Osteoblast (primary cell): ENCODE data around the gene IL1RL2. TPM values are rescaled to one million over a fixed set of nuclear protein-coding genes. Genes with fewer than 3 reads are reported as not detected.

Experiments
- DNase-seq: peaks from one replicate; pipeline ENCODE4 v3.0.0; 2011; ENCODE audit warnings: low spot score, mixed read lengths; ENCODE audit not compliant: insufficient read length; ENCODE audit errors: missing footprints
- H2AFZ ChIP-seq: 2 replicates; pipeline ENCODE4 v1.6.0; 2011; ENCODE audit warnings: mild to moderate bottlenecking, low read length
- H3K27ac ChIP-seq: 2 replicates; pipeline ENCODE4 v1.5.1; 2011; ENCODE audit warnings: mild to moderate bottlenecking, low read depth, low read length, moderate library complexity
- H3K27me3 ChIP-seq: 2 replicates; pipeline ENCODE4 v1.6.0; 2012; ENCODE audit warnings: mild to moderate bottlenecking, control low read depth, inconsistent platforms, low read length, moderate library complexity; ENCODE audit not compliant: insufficient read depth
- H3K36me3 ChIP-seq: 2 replicates; pipeline ENCODE4 v1.5.1; 2011; ENCODE audit warnings: mild to moderate bottlenecking, low read length, control low read depth, moderate library complexity; ENCODE audit not compliant: insufficient read depth
- H3K4me1 ChIP-seq: 2 replicates; pipeline ENCODE4 v1.5.1; 2011; ENCODE audit warnings: mild to moderate bottlenecking, low read length, control low read depth, moderate library complexity; ENCODE audit not compliant: insufficient read depth
- H3K4me2 ChIP-seq: 2 replicates; pipeline ENCODE4 v1.6.0; 2011; ENCODE audit warnings: mild to moderate bottlenecking, low read length; ENCODE audit not compliant: insufficient read depth
- H3K4me3 ChIP-seq: fragments of 200-600 bp; sonication (generic); 3 replicates; pipeline ENCODE4 v1.5.1; 2012; ENCODE audit warnings: mild to moderate bottlenecking, low read length, inconsistent platforms; ENCODE audit not compliant: insufficient read depth
- H3K79me2 ChIP-seq: 2 replicates; pipeline ENCODE4 v1.6.0; 2012; ENCODE audit warnings: mild to moderate bottlenecking, low read length, control low read depth, inconsistent platforms; ENCODE audit not compliant: insufficient read depth
- H3K9me3 ChIP-seq: 2 replicates; pipeline ENCODE4 v1.5.1; 2011; ENCODE audit warnings: low read depth, low read length, control low read depth
- H4K20me1 ChIP-seq: 2 replicates; pipeline ENCODE4 v1.6.0; 2012; ENCODE audit warnings: mild to moderate bottlenecking, low read length, control low read depth; ENCODE audit not compliant: insufficient read depth
- CTCF ChIP-seq: IDR thresholded peaks from 2 replicates; pipeline ENCODE4 v1.5.1; 2011; ENCODE audit warnings: mild to moderate bottlenecking, low read depth, low read length, moderate library complexity; ENCODE audit errors: extremely low read depth
- total RNA-seq: library from RNA; depleted of rRNA; stranded (reverse); fragments of >200 nt; gene quantifications from 2 replicates; pipeline ENCODE4 v1.2.3, GENCODE V29; 2012

The IL1RL2 gene
- total RNA-seq, 1 donor = 0.72 TPM

DNA sequence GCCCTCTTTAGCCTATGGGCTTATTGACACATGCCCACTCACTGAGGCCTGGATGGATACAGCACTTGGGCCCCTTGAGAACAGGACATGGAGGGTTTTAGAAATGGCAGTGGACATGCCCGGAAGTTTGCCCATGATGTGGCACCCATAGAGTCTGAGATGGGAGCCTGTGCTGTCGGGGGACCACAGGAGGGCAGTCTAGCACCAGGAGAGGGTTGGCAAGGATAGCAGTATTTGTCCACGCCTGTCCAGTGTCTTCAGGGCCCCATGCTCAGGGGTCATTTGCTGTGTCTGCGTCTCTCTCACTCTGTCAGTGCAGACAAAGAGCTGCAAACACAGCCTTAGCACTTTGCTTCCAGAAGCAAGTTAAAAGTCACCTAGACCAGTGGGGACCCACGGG lies 48.7 kb downstream of the IL1RL2 start:
- no peak overlapping the region for H3K27ac ChIP-seq
- no peak overlapping the region for H3K4me3 ChIP-seq
- peak; percentile 51 for TF ChIP-seq CTCF
- no peaks in the 10 kb centered on the region for H3K9me3 ChIP-seq
- no peak overlapping the region for H2AFZ ChIP-seq
- no peaks in the 10 kb centered on the region for H3K36me3 ChIP-seq
- peaks cover 16% of the 10 kb centered on the region for H3K4me1 ChIP-seq
- DNase-seq = no peak
- H3K27me3 ChIP-seq = no peaks in the 10 kb centered on the region
- H4K20me1 ChIP-seq = no peaks in the 10 kb centered on the region
- no peak overlapping the region for H3K4me2 ChIP-seq
- H3K79me2 ChIP-seq = no peaks in the 10 kb centered on the region

DNA sequence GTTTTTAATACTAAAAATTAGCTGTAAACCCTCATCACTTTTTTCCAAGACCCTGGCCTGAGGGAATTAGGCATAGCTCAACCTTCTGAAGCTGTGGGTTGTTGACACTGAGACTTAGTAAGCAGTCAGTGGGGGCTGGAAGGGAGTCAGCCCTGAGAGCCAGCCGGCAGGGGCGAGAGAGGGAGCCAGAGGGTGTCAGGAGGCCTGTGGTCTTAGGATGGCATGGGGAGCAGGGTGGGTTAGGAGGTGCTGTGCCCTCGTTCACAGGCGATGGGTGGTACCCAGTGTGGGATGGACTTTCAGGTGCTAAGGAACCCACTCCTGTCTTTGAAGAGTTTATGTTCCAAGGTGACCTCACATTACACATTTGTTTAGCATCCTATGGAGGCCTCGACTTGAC lies 49.3 kb downstream of the IL1RL2 start:
- Histone ChIP-seq H3K4me3 (no peak overlapping the region), H3K79me2 (no peaks in the 10 kb centered on the region), H3K27ac (no peak overlapping the region), H2AFZ (no peak overlapping the region), H3K4me1 (peaks cover 18% of the 10 kb centered on the region), H3K36me3 (no peaks in the 10 kb centered on the region), H3K27me3 (no peaks in the 10 kb centered on the region), H3K9me3 (no peaks in the 10 kb centered on the region), H4K20me1 (no peaks in the 10 kb centered on the region), H3K4me2 (no peak overlapping the region)
- no peak for DNase-seq
- no peak for TF ChIP-seq CTCF

DNA sequence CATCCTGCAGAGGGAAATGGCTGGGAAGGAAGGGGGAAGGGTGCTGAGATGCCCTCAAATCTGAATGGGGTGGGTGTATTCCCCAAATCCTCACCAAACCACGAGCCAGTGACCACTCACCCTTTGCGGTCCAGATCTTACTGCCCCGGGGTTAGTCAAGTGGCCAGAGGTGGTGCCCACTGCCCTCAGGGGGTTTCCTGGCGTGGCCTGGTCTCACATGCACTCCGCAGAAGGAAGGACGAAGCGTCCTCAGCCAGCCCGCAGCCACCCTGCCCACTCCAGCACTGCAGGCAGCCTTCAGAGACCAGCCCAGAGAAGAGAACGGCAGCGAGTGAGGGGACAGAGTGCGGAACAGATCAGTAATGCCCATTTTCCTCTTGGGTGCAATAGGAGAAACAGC lies 50.4 kb downstream of the IL1RL2 start:
- TF ChIP-seq CTCF = no peak
- H3K79me2 ChIP-seq = no peaks in the 10 kb centered on the region
- H3K4me2 ChIP-seq = no peak overlapping the region
- peaks cover 18% of the 10 kb centered on the region for H3K4me1 ChIP-seq
- H3K27ac ChIP-seq = no peak overlapping the region
- H3K4me3 ChIP-seq = no peak overlapping the region
- H3K9me3 ChIP-seq = no peaks in the 10 kb centered on the region
- H2AFZ ChIP-seq = no peak overlapping the region
- no peaks in the 10 kb centered on the region for H3K27me3 ChIP-seq
- no peaks in the 10 kb centered on the region for H4K20me1 ChIP-seq
- no peak for DNase-seq
- H3K36me3 ChIP-seq = no peaks in the 10 kb centered on the region

GRCh38 chr2:102238039-102238756 lies 51.4 kb downstream of the IL1RL2 start:
- Histone ChIP-seq H3K79me2 (no peaks in the 10 kb centered on the region), H4K20me1 (no peaks in the 10 kb centered on the region), H3K4me3 (no peak overlapping the region), H3K4me2 (no peak overlapping the region), H2AFZ (peak overlapping the region; percentile 52), H3K27ac (peak overlapping the region; percentile 72), H3K4me1 (peaks cover 18% of the 10 kb centered on the region), H3K36me3 (no peaks in the 10 kb centered on the region), H3K27me3 (no peaks in the 10 kb centered on the region), H3K9me3 (no peaks in the 10 kb centered on the region)
- peak; percentile 88 for DNase-seq
- no peak for TF ChIP-seq CTCF
